ENCODE data around the gene COX8C.

DNA sequence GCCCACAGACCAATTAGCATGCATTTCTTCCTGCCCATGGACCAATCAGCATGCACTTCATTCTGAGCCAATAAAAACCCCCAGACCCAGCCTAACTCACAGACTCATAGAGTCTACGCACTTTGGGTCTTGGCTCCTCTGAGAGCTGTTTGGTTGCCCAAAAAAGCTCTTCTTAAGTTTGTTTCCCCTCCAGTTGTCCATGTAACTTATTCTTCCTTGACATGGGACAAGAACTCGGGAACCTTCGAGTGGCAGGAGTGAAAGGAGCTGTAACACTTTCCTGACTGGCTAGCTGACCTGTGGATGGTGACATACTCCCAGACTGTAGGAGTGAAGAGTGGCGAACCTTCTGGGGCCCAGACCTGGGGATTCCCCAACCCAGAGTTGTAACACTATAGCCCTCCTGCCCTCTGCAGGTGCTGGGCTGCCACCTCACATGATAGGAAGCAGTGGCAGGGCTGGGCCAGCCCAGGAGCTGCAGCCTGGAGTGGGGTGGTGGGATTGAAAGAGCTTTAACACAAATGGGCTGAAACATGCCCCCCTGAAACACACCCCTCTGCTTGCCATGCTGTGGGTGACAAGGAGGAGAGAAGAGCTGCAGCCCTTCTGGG, 9.7 kb upstream of the COX8C start:
- TF ChIP-seq, protein P1, sequence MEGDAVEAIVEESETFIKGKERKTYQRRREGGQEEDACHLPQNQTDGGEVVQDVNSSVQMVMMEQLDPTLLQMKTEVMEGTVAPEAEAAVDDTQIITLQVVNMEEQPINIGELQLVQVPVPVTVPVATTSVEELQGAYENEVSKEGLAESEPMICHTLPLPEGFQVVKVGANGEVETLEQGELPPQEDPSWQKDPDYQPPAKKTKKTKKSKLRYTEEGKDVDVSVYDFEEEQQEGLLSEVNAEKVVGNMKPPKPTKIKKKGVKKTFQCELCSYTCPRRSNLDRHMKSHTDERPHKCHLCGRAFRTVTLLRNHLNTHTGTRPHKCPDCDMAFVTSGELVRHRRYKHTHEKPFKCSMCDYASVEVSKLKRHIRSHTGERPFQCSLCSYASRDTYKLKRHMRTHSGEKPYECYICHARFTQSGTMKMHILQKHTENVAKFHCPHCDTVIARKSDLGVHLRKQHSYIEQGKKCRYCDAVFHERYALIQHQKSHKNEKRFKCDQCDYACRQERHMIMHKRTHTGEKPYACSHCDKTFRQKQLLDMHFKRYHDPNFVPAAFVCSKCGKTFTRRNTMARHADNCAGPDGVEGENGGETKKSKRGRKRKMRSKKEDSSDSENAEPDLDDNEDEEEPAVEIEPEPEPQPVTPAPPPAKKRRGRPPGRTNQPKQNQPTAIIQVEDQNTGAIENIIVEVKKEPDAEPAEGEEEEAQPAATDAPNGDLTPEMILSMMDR (conservative IDR thresholded peaks at IDR 0.05 in 1 of 2, IDR thresholded peaks at IDR 0.05 in 1 of 2; ENCODE audit: low read depth in 1 of 2, low read length in 2 of 2): no peak
- TF ChIP-seq EZH2 (IDR thresholded peaks at IDR 0.05; ENCODE audit: low read length, missing control alignments): no peak

All from fibroblast of lung (primary cell).